Pulmonary artery endothelial cell (primary cell): ENCODE data around the gene TSNAXIP1. TPM values are rescaled to one million over a fixed set of nuclear protein-coding genes. Genes with fewer than 3 reads are reported as not detected.

Experiments
- DNase-seq: peaks from one replicate; pipeline ENCODE4 v3.0.0-alpha.2; 2011; ENCODE audit warnings: low read depth, low spot score
- total RNA-seq: library from RNA; depleted of rRNA; stranded (reverse); fragments of >200 nt; gene quantifications from 2 replicates; pipeline ENCODE4 v1.2.3, GENCODE V29; 2014

The TSNAXIP1 gene
- total RNA-seq, 1 donor from 2014 or later = 0.20 TPM

GRCh38 chr16:67782567-67783352 is 23.9 kb upstream of the TSNAXIP1 start:
- DNase-seq = no peak

- no peak for DNase-seq
Observed at GRCh38 chr16:67783353-67783725, 23.4 kb upstream of the TSNAXIP1 start.

GRCh38 chr16:67786491-67786890 is 20.2 kb upstream of the TSNAXIP1 start:
- no peak for DNase-seq

- no peak for DNase-seq
Observed at GRCh38 chr16:67790071-67790470, 16.6 kb upstream of the TSNAXIP1 start.

GRCh38 chr16:67796099-67796718 is 10.5 kb upstream of the TSNAXIP1 start:
- no peak for DNase-seq

- no peak for DNase-seq
Observed at GRCh38 chr16:67800338-67800926, 6.3 kb upstream of the TSNAXIP1 start.

GRCh38 chr16:67801241-67801640 is 5.4 kb upstream of the TSNAXIP1 start:
- DNase-seq = no peak

- DNase-seq = no peak
Observed at GRCh38 chr16:67801883-67802282, 4.8 kb upstream of the TSNAXIP1 start.

- DNase-seq = no peak
Observed at GRCh38 chr16:67803894-67804293, 2.8 kb upstream of the TSNAXIP1 start.

GRCh38 chr16:67804853-67805542 is 1.7 kb upstream of the TSNAXIP1 start:
- no peak for DNase-seq

GRCh38 chr16:67805718-67806427 is 816 bp upstream of the TSNAXIP1 start:
- no peak for DNase-seq

- no peak for DNase-seq
Observed at GRCh38 chr16:67807148-67807682, 526 bp downstream of the TSNAXIP1 start.

- no peak for DNase-seq
Observed at GRCh38 chr16:67811899-67812298, 5.2 kb downstream of the TSNAXIP1 start.

GRCh38 chr16:67814567-67814966 is 7.9 kb downstream of the TSNAXIP1 start:
- no peak for DNase-seq

- no peak for DNase-seq
Observed at GRCh38 chr16:67820608-67821259, 14.0 kb downstream of the TSNAXIP1 start.

GRCh38 chr16:67822511-67822910 is 15.8 kb downstream of the TSNAXIP1 start:
- DNase-seq = no peak

GRCh38 chr16:67825119-67825518 is 18.4 kb downstream of the TSNAXIP1 start:
- no peak for DNase-seq

GRCh38 chr16:67825906-67826305 is 19.2 kb downstream of the TSNAXIP1 start:
- DNase-seq = no peak

GRCh38 chr16:67828651-67829050 is 22.0 kb downstream of the TSNAXIP1 start:
- DNase-seq = no peak

- DNase-seq = no peak
Observed at GRCh38 chr16:67833030-67833414, 26.3 kb downstream of the TSNAXIP1 start.
